ENCODE data around the gene IZUMO1. TPM values are rescaled to one million over a fixed set of nuclear protein-coding genes. Genes with fewer than 3 reads are reported as not detected.

Gene IZUMO1
- total RNA-seq (under 1 TPM in 9 of 10 donors, not detected in 1; 0.12 to 0.95 (median 0.68) TPM), polyA plus RNA-seq (1 to 10 TPM in 1 of 2 donors, under 1 TPM in 1; 0.39 to 1.3 TPM)
- long read RNA-seq, donor 1 = 0 reads
- long read RNA-seq, donor 2 = 0 reads
- long read RNA-seq, donor 3 = 0 reads

DNA sequence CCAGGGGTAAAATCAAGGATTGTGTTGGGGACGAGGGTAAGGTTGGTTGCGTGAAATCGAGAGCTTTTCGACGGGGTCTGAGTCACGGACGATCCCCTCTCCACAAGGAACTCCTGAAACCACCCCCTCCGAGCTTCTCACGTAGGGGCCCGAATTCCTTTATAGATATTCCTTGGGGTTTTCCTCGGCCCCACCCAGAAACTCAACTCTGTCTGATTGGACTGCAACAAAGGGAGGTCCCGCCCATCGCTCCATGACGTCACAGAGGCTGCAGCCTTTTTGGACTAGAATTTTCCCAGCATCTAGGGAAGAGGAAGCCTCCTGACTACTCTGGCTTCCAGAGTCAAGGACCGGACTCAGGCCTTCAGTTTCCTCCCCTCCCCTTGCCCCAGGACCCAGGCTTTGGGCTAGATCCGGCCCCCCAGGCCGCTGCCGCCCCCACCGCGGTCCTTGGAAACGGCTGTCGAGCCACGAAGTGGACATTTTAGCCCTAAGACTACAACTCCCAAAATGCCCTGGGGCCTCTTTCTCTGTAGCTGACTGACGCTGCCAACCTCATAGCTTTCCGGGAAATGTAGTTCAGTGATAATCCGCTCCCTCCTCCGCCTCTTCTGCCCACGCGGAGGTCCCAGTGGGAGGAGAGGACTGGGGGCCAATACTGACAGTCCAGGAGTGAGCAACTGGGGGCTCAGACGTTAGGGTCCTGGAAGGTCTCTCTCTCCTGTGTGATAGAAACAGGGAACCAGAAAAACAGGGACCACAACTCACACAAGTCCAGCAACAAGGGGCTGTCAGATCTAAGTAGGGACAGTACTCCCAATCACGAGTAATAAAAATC is at the start of gene IZUMO1:
Gene IZUMO1 (minus strand): TSS at position 172 of the 838 bp plus-strand sequence. CDS start 1,050 bp downstream, outside the sequence.
- peak; percentile 76 to 90 (median 84) for ATAC-seq
- Histone ChIP-seq H3K36me3 (peaks cover 0 to 28% (median 0%) of the 10 kb centered on the region in 9 donors), H3K27ac (peak within 1 kb of the TSS; percentile 60 to 91 (median 82)), H3K4me1 (peaks cover 0 to 41% (median 21%) of the 10 kb centered on the region in 9 donors), H3K4me3 (peak within 1 kb of the TSS in 9 of 10 donors; percentile 6 to 55 (median 39)), H3K9me3 (no peaks in the 10 kb centered on the region), H3K27me3 (peaks cover 0 to 32% (median 11%) of the 10 kb centered on the region in 7 donors)
- TF ChIP-seq, protein P1, sequence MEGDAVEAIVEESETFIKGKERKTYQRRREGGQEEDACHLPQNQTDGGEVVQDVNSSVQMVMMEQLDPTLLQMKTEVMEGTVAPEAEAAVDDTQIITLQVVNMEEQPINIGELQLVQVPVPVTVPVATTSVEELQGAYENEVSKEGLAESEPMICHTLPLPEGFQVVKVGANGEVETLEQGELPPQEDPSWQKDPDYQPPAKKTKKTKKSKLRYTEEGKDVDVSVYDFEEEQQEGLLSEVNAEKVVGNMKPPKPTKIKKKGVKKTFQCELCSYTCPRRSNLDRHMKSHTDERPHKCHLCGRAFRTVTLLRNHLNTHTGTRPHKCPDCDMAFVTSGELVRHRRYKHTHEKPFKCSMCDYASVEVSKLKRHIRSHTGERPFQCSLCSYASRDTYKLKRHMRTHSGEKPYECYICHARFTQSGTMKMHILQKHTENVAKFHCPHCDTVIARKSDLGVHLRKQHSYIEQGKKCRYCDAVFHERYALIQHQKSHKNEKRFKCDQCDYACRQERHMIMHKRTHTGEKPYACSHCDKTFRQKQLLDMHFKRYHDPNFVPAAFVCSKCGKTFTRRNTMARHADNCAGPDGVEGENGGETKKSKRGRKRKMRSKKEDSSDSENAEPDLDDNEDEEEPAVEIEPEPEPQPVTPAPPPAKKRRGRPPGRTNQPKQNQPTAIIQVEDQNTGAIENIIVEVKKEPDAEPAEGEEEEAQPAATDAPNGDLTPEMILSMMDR (IDR thresholded peaks at IDR 0.05) = no peak
- intact Hi-C loops (cut with DNase I) = no loop called here
- 5 to 7% methylated on average over 31 of the region's 31 CpGs for WGBS, 2 donors
- peak; percentile 79 to 94 for DNase-seq

DNA sequence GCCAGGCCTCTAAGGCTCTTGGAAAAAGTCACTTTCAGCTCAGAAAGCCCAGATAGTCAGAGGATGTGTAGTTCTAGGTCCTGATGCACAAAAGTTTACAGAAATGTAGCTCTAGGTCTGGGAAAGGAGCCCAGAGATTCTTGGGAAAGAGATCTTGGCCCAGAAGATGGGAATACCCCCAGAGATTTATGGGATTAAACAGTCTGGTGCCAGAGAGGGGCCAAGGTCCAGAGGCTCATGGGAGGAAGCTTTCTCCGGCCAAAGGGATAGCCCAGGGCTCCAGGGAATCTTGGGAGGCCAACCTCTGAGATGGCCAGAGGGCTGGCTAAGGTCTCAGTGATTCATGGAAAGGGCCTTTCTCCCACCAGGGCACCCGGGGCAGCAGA is 49.0 kb upstream of the IZUMO1 start:
- no peaks in the 10 kb centered on the region for H3K27me3 ChIP-seq
- no peaks in the 10 kb centered on the region for H3K9me3 ChIP-seq
- TF ChIP-seq, protein P1 (IDR thresholded peaks at IDR 0.05) = no peak
- ATAC-seq (peak; percentile 17 to 62 (median 36)), DNase-seq (peak; percentile 53 to 61)
- WGBS, 2 donors = 51 to 56% methylated on average over 2 of the region's 2 CpGs
- peaks cover 0 to 18% (median 6%) of the 10 kb centered on the region in 9 donors for H3K4me1 ChIP-seq
- intact Hi-C loops (cut with DNase I) = loop anchor here in 9 of 10 donors (1.0 to 10.0 kb wide), 8 partner anchors 15 to 179 kb away; partner anchors contain the start of genes HSD17B14 (in 5 of the 9), FTL (in 2 of the 9) and BCAT2 (in 1 of the 9)
- peak overlapping the region in 1 of 10 donors; percentile 65 for H3K4me3 ChIP-seq
- peaks cover 0 to 11% (median 0%) of the 10 kb centered on the region in 9 donors for H3K36me3 ChIP-seq
- peak overlapping the region in 9 of 10 donors; percentile 54 to 88 (median 73) for H3K27ac ChIP-seq

DNA sequence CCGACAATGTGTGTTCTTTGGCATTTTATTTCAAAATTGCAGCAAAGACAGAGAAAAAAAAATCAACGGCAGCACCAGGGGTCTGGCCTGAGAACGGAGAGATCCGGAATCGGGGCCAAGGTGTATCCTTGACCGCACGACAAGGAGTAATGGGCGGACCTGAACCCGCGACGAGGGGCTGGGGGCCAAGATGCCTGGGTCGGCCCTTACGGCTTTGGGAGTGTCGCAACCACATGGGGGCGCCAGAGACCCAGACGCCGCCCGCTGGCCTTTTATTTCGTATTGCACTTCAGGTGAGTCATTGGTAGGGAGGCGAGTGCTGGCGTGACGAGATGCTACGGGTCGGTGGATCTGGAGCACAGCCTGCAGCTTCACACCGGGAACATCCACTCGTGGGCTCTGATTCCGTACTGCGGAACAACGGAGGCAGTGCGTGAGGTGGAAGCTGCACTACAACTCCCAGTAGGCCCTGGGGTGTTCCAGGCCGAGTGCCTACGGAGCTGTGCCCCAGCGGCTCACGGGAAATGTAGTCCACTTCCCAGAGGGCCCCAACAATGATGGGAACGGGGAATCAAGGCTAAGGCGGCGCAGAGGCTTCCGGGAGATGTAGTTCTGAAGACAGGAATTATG is 48.5 kb upstream of the IZUMO1 start:
- H3K36me3 ChIP-seq = peaks cover 0 to 11% (median 0%) of the 10 kb centered on the region in 9 donors
- H3K27me3 ChIP-seq = no peaks in the 10 kb centered on the region
- DNase-seq (peak; percentile 88 to 95), ATAC-seq (peak; percentile 95 to 100 (median 98))
- no peaks in the 10 kb centered on the region for H3K9me3 ChIP-seq
- peak overlapping the region in 9 of 10 donors; percentile 35 to 66 (median 59) for H3K4me3 ChIP-seq
- WGBS, 2 donors = 2 to 3% methylated on average over 38 of the region's 38 CpGs
- intact Hi-C loops (cut with DNase I) = loop anchor here in 9 of 10 donors (1.0 to 10.0 kb wide), 8 partner anchors 16 to 180 kb away; partner anchors contain the start of genes HSD17B14 (in 5 of the 9), FTL (in 2 of the 9) and BCAT2 (in 1 of the 9)
- peaks cover 0 to 18% (median 6%) of the 10 kb centered on the region in 9 donors for H3K4me1 ChIP-seq
- peak overlapping the region; percentile 3 to 88 (median 70) for H3K27ac ChIP-seq
- TF ChIP-seq, protein P1 (IDR thresholded peaks at IDR 0.05) = peak; percentile 90 to 100 (median 97)

Data from heart right ventricle (tissue), 16 donors.